Rectal smooth muscle tissue (tissue), 1 donor: ENCODE data around the gene TFB1M.

Experiments used
- H3K27ac ChIP-seq: one replicate; pipeline ENCODE4 v1.7.0; 2013; ENCODE audit warnings: low read depth, low read length, inconsistent platforms
- H3K27me3 ChIP-seq: one replicate; pipeline ENCODE4 v1.7.0; 2013; ENCODE audit warnings: low read length; ENCODE audit not compliant: control insufficient read depth, insufficient read depth
- H3K36me3 ChIP-seq: one replicate; pipeline ENCODE4 v1.7.0; 2013; ENCODE audit warnings: low read length; ENCODE audit not compliant: control insufficient read depth, insufficient read depth
- H3K4me1 ChIP-seq: one replicate; pipeline ENCODE4 v1.7.0; 2013; ENCODE audit warnings: low read length; ENCODE audit not compliant: control insufficient read depth, insufficient read depth
- H3K4me3 ChIP-seq: one replicate; pipeline ENCODE4 v1.7.0; 2013; ENCODE audit warnings: low read length
- H3K9ac ChIP-seq: one replicate; pipeline ENCODE4 v1.7.0; 2013; ENCODE audit warnings: low read length

TFB1M gene

GRCh38 chr6:155311086-155311485 is 3.2 kb downstream of the TFB1M start:
- H3K36me3 ChIP-seq = no peaks in the 10 kb centered on the region

GRCh38 chr6:155310596-155310995 is 3.7 kb downstream of the TFB1M start:
- Histone ChIP-seq H3K27me3 (no peaks in the 10 kb centered on the region), H3K27ac (no peak overlapping the region), H3K4me3 (no peak overlapping the region), H3K9ac (no peak overlapping the region), H3K36me3 (no peaks in the 10 kb centered on the region), H3K4me1 (no peaks in the 10 kb centered on the region)

More at GRCh38 chr6:155311086-155311485, 3.2 kb downstream of the TFB1M start:
- no peak overlapping the region for H3K27ac ChIP-seq
- H3K27me3 ChIP-seq = no peaks in the 10 kb centered on the region
- no peak overlapping the region for H3K9ac ChIP-seq
- no peaks in the 10 kb centered on the region for H3K4me1 ChIP-seq
- H3K4me3 ChIP-seq = no peak overlapping the region

- Histone ChIP-seq H3K36me3 (no peaks in the 10 kb centered on the region), H3K27me3 (no peaks in the 10 kb centered on the region), H3K9ac (no peak overlapping the region), H3K27ac (no peak overlapping the region), H3K4me3 (no peak overlapping the region), H3K4me1 (no peaks in the 10 kb centered on the region)
These were observed 5.1 kb downstream of the TFB1M start for GRCh38 chr6:155309150-155309549.

DNA sequence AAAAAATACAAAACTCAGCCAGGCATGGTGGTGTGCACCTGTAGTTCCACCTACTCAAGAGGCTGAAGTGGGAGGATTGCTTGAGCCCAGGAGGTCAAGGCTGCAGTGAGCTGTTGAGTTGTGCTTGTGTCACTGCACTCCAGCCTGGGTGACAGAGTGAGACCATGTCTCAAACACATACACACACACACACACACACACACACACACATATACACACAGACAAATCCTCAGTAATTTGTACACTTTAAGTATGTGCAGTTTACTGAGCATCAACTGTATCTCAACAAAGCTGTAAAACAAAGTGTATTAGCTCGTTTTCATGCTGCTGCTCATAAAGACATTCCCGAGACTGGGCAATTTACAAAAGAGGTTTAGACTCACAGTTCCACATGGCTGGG is 7.3 kb downstream of the TFB1M start:
- Histone ChIP-seq H3K4me3 (no peak overlapping the region), H3K9ac (no peak overlapping the region)

DNA sequence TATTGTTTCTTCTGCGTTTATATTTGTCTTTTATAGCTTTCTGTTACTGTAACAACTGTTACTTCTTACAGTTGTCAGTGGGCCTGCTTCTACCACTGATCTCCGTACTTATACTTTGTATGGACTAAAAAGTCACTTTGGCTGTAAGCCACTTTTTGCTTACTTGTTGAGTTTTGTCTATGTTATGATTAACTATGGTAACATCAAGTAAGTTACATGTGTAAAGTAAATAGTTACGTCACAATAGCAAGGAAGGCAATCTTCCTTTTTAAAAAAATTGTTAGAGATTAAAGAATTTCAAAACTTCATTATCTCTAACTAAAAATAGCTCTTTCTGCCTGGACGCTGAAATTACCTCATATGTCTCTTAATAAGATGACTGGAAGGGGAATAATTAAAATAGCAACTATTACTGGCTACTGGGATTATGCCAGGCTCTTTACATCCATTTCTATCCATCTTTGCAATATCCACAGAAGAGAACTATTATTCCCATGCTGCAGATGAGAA is 10.9 kb downstream of the TFB1M start:
- H3K4me1 ChIP-seq = no peaks in the 10 kb centered on the region
- no peak overlapping the region for H3K27ac ChIP-seq
- no peaks in the 10 kb centered on the region for H3K27me3 ChIP-seq
- no peak overlapping the region for H3K4me3 ChIP-seq
- no peak overlapping the region for H3K9ac ChIP-seq
- H3K36me3 ChIP-seq = no peaks in the 10 kb centered on the region

More for the DNA sequence above, 7.3 kb downstream of the TFB1M start:
- Histone ChIP-seq H3K27me3 (no peaks in the 10 kb centered on the region), H3K36me3 (no peaks in the 10 kb centered on the region), H3K27ac (no peak overlapping the region), H3K4me1 (no peaks in the 10 kb centered on the region)

DNA sequence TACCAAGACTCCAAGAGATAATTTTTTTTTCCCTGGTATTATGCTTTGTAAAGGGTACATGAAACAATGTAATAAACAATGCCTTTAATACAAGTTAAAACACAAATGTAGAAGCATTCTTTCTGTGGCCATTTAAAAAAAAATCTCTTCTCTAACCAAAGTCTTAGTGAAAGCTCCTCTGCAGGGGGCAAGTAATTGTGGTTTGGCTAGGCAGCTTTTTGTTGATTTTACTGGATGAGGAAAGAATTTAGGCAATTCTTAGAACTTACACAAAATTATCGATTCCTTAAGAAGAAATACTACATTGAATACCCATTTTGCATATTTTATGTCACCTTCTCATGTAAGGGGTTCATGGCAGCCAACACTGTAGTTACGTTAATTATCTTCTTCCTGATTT is 12.4 kb downstream of the TFB1M start:
- no peak overlapping the region for H3K27ac ChIP-seq
- H3K9ac ChIP-seq = no peak overlapping the region
- no peak overlapping the region for H3K4me3 ChIP-seq
- no peaks in the 10 kb centered on the region for H3K4me1 ChIP-seq
- H3K36me3 ChIP-seq = no peaks in the 10 kb centered on the region
- H3K27me3 ChIP-seq = no peaks in the 10 kb centered on the region

DNA sequence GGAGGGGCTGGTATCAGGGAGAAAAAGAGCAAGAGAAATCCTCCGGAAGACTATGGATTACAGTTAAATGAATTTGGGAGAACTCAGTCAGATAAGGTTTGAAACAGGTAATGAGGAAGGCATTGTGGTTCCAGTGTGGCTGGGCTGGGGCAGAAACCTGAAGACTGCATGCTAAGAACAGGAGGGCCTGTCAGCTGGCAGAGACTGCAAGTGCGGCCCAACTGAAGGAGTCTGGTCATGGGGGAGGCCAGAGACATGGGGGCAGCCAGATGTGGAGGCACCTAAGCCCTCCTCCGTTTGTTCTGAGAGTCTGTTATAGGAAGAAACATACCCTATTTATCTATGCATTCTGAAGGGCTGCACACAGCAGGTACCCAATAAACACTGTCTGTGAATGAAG is 16.6 kb downstream of the TFB1M start:
- H3K4me1 ChIP-seq = no peaks in the 10 kb centered on the region
- H3K4me3 ChIP-seq = no peak overlapping the region
- no peak overlapping the region for H3K9ac ChIP-seq
- no peaks in the 10 kb centered on the region for H3K27me3 ChIP-seq
- H3K27ac ChIP-seq = no peak overlapping the region
- no peaks in the 10 kb centered on the region for H3K36me3 ChIP-seq

GRCh38 chr6:155292711-155293110 is 21.6 kb downstream of the TFB1M start:
- no peaks in the 10 kb centered on the region for H3K4me1 ChIP-seq
- no peak overlapping the region for H3K9ac ChIP-seq
- H3K27ac ChIP-seq = no peak overlapping the region
- peaks cover 4% of the 10 kb centered on the region for H3K36me3 ChIP-seq
- no peaks in the 10 kb centered on the region for H3K27me3 ChIP-seq
- no peak overlapping the region for H3K4me3 ChIP-seq

DNA sequence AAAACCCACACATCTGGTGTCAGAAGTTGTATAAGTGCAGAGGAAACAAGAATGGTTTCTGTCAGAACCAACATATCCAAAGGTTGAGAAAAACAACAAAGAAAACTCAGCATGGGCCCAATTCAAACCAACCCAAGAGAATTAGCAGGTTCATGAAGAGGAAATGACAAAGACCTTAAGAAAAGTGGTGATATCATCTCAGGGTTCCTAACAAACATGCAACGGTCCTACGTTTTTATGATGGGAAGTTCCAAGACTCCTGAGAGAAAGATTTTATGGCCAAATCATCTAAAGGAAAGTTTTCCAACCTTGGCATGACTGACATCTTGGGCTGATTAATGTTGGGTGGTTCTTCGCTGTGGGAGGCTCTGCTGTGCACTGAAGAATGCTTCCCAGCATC is 23.0 kb downstream of the TFB1M start:
- Histone ChIP-seq H3K9ac (no peak overlapping the region), H3K36me3 (peaks cover 4% of the 10 kb centered on the region), H3K27ac (no peak overlapping the region), H3K27me3 (no peaks in the 10 kb centered on the region), H3K4me3 (no peak overlapping the region), H3K4me1 (no peaks in the 10 kb centered on the region)

GRCh38 chr6:155290491-155290890 is 23.8 kb downstream of the TFB1M start:
- H3K36me3 ChIP-seq = peaks cover 4% of the 10 kb centered on the region
- no peak overlapping the region for H3K9ac ChIP-seq

DNA sequence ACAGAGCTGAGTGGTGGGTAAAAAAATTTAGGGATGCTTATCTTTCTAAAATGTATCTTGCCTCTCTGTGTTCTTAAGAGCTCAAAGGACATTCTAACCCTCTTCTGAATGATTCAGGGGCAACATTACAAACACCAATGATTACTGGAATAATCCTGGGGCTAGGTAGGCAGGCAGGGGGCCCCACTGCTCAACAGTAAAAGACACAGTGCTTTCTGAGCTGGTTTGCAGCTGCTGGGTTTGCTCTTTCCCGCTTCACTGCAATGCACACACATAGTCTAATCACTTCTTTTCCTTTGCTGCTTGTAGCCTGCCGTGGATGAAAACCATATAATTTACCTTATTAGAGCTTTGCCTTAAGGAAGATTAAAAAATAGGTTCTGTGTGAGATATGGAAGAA is 26.5 kb downstream of the TFB1M start:
- H3K27me3 ChIP-seq = no peaks in the 10 kb centered on the region
- no peak overlapping the region for H3K4me3 ChIP-seq
- no peak overlapping the region for H3K27ac ChIP-seq
- H3K9ac ChIP-seq = no peak overlapping the region
- no peaks in the 10 kb centered on the region for H3K4me1 ChIP-seq
- peaks cover 7% of the 10 kb centered on the region for H3K36me3 ChIP-seq

More at GRCh38 chr6:155290491-155290890, 23.8 kb downstream of the TFB1M start:
- H3K27ac ChIP-seq = no peak overlapping the region
- H3K27me3 ChIP-seq = no peaks in the 10 kb centered on the region
- H3K4me3 ChIP-seq = no peak overlapping the region
- no peaks in the 10 kb centered on the region for H3K4me1 ChIP-seq

- H3K4me3 ChIP-seq = no peak overlapping the region
- peaks cover 2% of the 10 kb centered on the region for H3K27me3 ChIP-seq
- no peaks in the 10 kb centered on the region for H3K4me1 ChIP-seq
- H3K27ac ChIP-seq = no peak overlapping the region
- no peak overlapping the region for H3K9ac ChIP-seq
- H3K36me3 ChIP-seq = peaks cover 7% of the 10 kb centered on the region
These were observed 29.5 kb downstream of the TFB1M start for GRCh38 chr6:155284775-155285174.

GRCh38 chr6:155278319-155279049 is 35.8 kb downstream of the TFB1M start:
- peaks cover 2% of the 10 kb centered on the region for H3K27me3 ChIP-seq
- no peak overlapping the region for H3K9ac ChIP-seq
- H3K27ac ChIP-seq = no peak overlapping the region
- H3K4me3 ChIP-seq = no peak overlapping the region
- no peaks in the 10 kb centered on the region for H3K36me3 ChIP-seq
- peaks cover 13% of the 10 kb centered on the region for H3K4me1 ChIP-seq
